ENCODE data around the gene SLC19A1. TPM values are rescaled to one million over a fixed set of nuclear protein-coding genes. Genes with fewer than 3 reads are reported as not detected.
A peak's percentile ranks its signal among the peaks of the same experiment; 100 is the strongest.

SLC19A1 gene
- total and polyA plus RNA-seq, 8 donors = 2.9 to 23.3 (median 5.3) TPM

GRCh38 chr21:45514311-45515021, 27.8 kb downstream of the SLC19A1 start:
- Histone ChIP-seq H3K9me3 (peaks cover 0 to 14% (median 7%) of the 10 kb centered on the region in 4 donors), H3K4me1 (peaks cover 28 to 52% (median 43%) of the 10 kb centered on the region in 4 donors), H3K4me3 (no peak overlapping the region), H3K36me3 (peaks cover 0 to 60% (median 40%) of the 10 kb centered on the region in 4 donors), H3K27ac (peak overlapping the region; percentile 74 to 85 (median 76)), H3K27me3 (no peaks in the 10 kb centered on the region)
- TF ChIP-seq EP300 (IDR thresholded peaks at IDR 0.05) = no peak
- no peak for TF ChIP-seq POLR2A (IDR thresholded peaks at IDR 0.05)
- no peak for DNase-seq
- WGBS, 5 donors = 76 to 85% (median 78%) methylated on average over 10 to 22 of the region's 22 CpGs
- intact Hi-C loops (cut with DNase I; ENCODE audit: low total_unique reads) = no loop called here

DNA sequence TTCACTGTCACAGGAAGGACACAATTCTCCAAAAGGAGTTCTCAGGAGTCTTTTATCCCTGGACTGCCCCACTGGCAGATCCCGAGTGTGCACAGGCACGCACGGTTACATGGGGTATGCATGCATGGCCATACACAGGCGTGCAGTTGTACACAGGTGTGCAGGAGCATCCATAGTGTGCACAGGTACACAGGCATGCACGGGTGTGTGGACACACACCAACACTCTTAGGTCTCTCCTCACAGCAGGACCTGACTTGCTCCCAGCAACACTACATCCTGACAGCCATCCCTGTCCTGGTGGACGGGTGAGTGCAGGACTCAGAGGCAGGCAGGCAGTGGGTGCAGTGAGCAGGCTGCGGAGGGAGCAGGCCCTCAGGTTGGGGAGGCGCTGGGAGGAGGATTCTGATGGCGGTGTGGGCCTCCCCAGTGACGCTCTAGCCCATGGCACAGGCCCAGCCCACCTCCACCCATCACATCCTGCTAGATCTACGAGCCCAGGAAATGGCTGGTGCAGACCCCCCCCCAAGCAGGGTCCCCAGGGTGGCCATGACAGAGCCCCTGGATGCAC, 28.4 kb downstream of the SLC19A1 start:
- WGBS, 5 donors = 35 to 82% (median 52%) methylated on average over 8 to 11 of the region's 11 CpGs
- H3K4me1 ChIP-seq = peaks cover 28 to 52% (median 43%) of the 10 kb centered on the region in 4 donors
- intact Hi-C loops (cut with DNase I; ENCODE audit: low total_unique reads) = no loop called here
- TF ChIP-seq POLR2A (IDR thresholded peaks at IDR 0.05) (no peak), EP300 (IDR thresholded peaks at IDR 0.05) (no peak), CTCF (IDR thresholded peaks at IDR 0.05) (no peak), POLR2AphosphoS5 (IDR thresholded peaks at IDR 0.05) (no peak)
- no peaks in the 10 kb centered on the region for H3K27me3 ChIP-seq
- peaks cover 0 to 8% (median 4%) of the 10 kb centered on the region in 4 donors for H3K9me3 ChIP-seq
- peaks cover 0 to 66% (median 44%) of the 10 kb centered on the region in 4 donors for H3K36me3 ChIP-seq
- DNase-seq = no peak
- H3K27ac ChIP-seq = peak overlapping the region; percentile 74 to 85 (median 76)
- H3K4me3 ChIP-seq = no peak overlapping the region

- peaks cover 0 to 1% (median under 1%) of the 10 kb centered on the region in 4 donors for H3K9me3 ChIP-seq
- peak; percentile 90 to 91 for DNase-seq
- WGBS, 5 donors = 32 to 55% (median 39%) methylated on average over 14 to 19 of the region's 19 CpGs
- no peak for TF ChIP-seq EP300 (IDR thresholded peaks at IDR 0.05)
- peak in 2 of 3 donors; percentile 66 to 70 for TF ChIP-seq POLR2AphosphoS5 (IDR thresholded peaks at IDR 0.05)
- peak overlapping the region; percentile 74 to 89 (median 76) for H3K27ac ChIP-seq
- intact Hi-C loops (cut with DNase I; ENCODE audit: low total_unique reads) = no loop called here
- H3K4me1 ChIP-seq = peaks cover 28 to 52% (median 43%) of the 10 kb centered on the region in 4 donors
- no peak overlapping the region for H3K4me3 ChIP-seq
- no peaks in the 10 kb centered on the region for H3K27me3 ChIP-seq
- peaks cover 0 to 66% (median 45%) of the 10 kb centered on the region in 4 donors for H3K36me3 ChIP-seq
These were observed 29.1 kb downstream of the SLC19A1 start for GRCh38 chr21:45513003-45513717.

GRCh38 chr21:45512626-45513002, 29.6 kb downstream of the SLC19A1 start:
- DNase-seq = no peak
- H3K4me1 ChIP-seq = peaks cover 28 to 52% (median 43%) of the 10 kb centered on the region in 4 donors
- peaks cover 0 to 66% (median 45%) of the 10 kb centered on the region in 4 donors for H3K36me3 ChIP-seq
- peak overlapping the region; percentile 74 to 89 (median 76) for H3K27ac ChIP-seq
- no peak for TF ChIP-seq CTCF (IDR thresholded peaks at IDR 0.05)
- TF ChIP-seq EP300 (IDR thresholded peaks at IDR 0.05) = no peak
- TF ChIP-seq POLR2AphosphoS5 (IDR thresholded peaks at IDR 0.05) = no peak
- TF ChIP-seq POLR2A (IDR thresholded peaks at IDR 0.05) = no peak
- intact Hi-C loops (cut with DNase I; ENCODE audit: low total_unique reads) = no loop called here
- WGBS, 5 donors = 40 to 65% (median 56%) methylated on average over 8 of the region's 8 CpGs
- no peaks in the 10 kb centered on the region for H3K27me3 ChIP-seq
- no peak overlapping the region for H3K4me3 ChIP-seq
- no peaks in the 10 kb centered on the region for H3K9me3 ChIP-seq
